Right lobe of liver (tissue), 6 donors: ENCODE results near the gene CCDC43. TPM values are rescaled to one million over a fixed set of nuclear protein-coding genes. Genes with fewer than 3 reads are reported as not detected.
"Not testable (repeated sequence)": the region's sequence is repeated elsewhere in the genome, so short reads cannot be mapped to it uniquely, and the experiment has no call there.

Experiments
- ATAC-seq, 4 donors: fragments of 200-7000 bp; cut with Tn5 transposase; one replicate each; pipeline ENCODE4 v1.9.1; 2020; ENCODE audit warnings: mild to moderate bottlenecking in 4 of 4, moderate library complexity in 4 of 4
- DNase-seq, 3 donors: peaks; one replicate each; pipeline ENCODE4 v3.0.0-alpha.2; 2020
- H3K27ac ChIP-seq, 3 donors: fragments of 200-600 bp; one replicate each; pipeline ENCODE4 v1.8.0; 2022
- H3K27me3 ChIP-seq, 2 donors: fragments of 200-600 bp; one replicate each; pipeline ENCODE4 v1.8.0; 2022
- H3K36me3 ChIP-seq, 4 donors: fragments of 200-600 bp; sonication (generic) in 1 of 4; one replicate each; pipeline versions ENCODE4 v1.5.1 to v1.8.0; 2017 to 2022; ENCODE audit warnings: control low read depth in 1 of 4
- H3K4me1 ChIP-seq, 4 donors: fragments of 200-600 bp; sonication (generic) in 1 of 4; one replicate each; pipeline versions ENCODE4 v1.5.1 to v1.8.0; 2017 to 2022; ENCODE audit warnings: control low read depth in 1 of 4
- H3K4me3 ChIP-seq, 3 donors: fragments of 200-600 bp; one replicate each; pipeline ENCODE4 v1.8.0; 2022
- H3K9me3 ChIP-seq, 4 donors: fragments of 200-600 bp; sonication (generic) in 1 of 4; one replicate each; pipeline versions ENCODE4 v1.5.1 to v1.8.0; 2017 to 2022; ENCODE audit warnings: control low read depth in 1 of 4
- CTCF ChIP-seq, 4 donors: fragments of 200-600 bp in 3 of 4; fragments of 450-650 bp in 1 of 4; IDR thresholded peaks; one replicate each; pipeline versions ENCODE4 v1.5.1 to v1.8.0; 2016 to 2022; ENCODE audit warnings: antibody characterized with exemption in 4 of 4, mild to moderate bottlenecking in 2 of 4
- POLR2A ChIP-seq: fragments of 450-650 bp; IDR thresholded peaks from one replicate; pipeline ENCODE4 v1.6.1; 2017; ENCODE audit warnings: antibody characterized with exemption, mild to moderate bottlenecking
- WGBS: methylation state at CpG from one replicate; pipeline ENCODE4 v1.1.6; 2018; ENCODE audit warnings: low coverage, low lambda C conversion rate; ENCODE audit not compliant: insufficient coverage; ENCODE audit errors: missing lambda C conversion rate; 5-methylcytosine and 5-hydroxymethylcytosine counted together
- intact Hi-C, 2 donors: fragments of 100-400 bp; cut with DNase I; formaldehyde crosslinking; loops; one replicate each; pipeline versions ENCODE4 v1.11.2 to v1.14.1; 2022
- total RNA-seq, 6 experiments: library from RNA; depleted of rRNA in 2 of 6; stranded (reverse); fragments of >200 nt in 2 of 6; fragmentation: NEBNext Ultra II Directional in 3 of 6; extraction: Animal tissue kit (Norgen Biotek cat#: 25700) in 3 of 6; gene quantifications; one replicate each; pipeline versions ENCODE4 v1.1.0 to v1.2.4, GENCODE V29; 2016 to 2023
- donor health status: DM: no; HTN: yes; CAD: no.
- donor health status: DM: no; HTN: no; CAD: no.
- donor health status: DM: no; HTN: no; CAD: no.
- donor health status: DM: no; HTN: yes; CAD: no.
- donor health status: DM: no; HTN: yes; CAD: no.

The CCDC43 gene
- total RNA-seq, 6 experiments from 2014 or later, result 4.5 to 8.4 (median 5.6) TPM

- no peaks in the 10 kb centered on the region for H3K27me3 ChIP-seq
- H3K36me3 ChIP-seq, result no peaks in the 10 kb centered on the region
- H3K27ac ChIP-seq, result no peak overlapping the region
- no peak for DNase-seq
- ATAC-seq, result no peak
- H3K4me1 ChIP-seq, result no peaks in the 10 kb centered on the region
- TF ChIP-seq POLR2A, result no peak
- TF ChIP-seq CTCF (IDR thresholded peaks at IDR 0.05), result peak in 1 of 4 donors; percentile 17
- intact Hi-C loops, result no loop called here
- WGBS, result 60% methylated on average over 3 of the region's 5 CpGs
- H3K4me3 ChIP-seq, result no peak overlapping the region
- no peaks in the 10 kb centered on the region for H3K9me3 ChIP-seq
Observed at GRCh38 chr17:44733753-44734152, 44.2 kb upstream of the CCDC43 start.

- 78% methylated on average over 4 of the region's 6 CpGs for WGBS
- H3K4me3 ChIP-seq, H3K27me3 ChIP-seq, H3K36me3 ChIP-seq, H3K27ac ChIP-seq, DNase-seq, intact Hi-C loops, H3K4me1 ChIP-seq, ATAC-seq, H3K9me3 ChIP-seq: not testable (repeated sequence)
Observed at GRCh38 chr17:44726121-44726520, 36.5 kb upstream of the CCDC43 start.

- no peak overlapping the region for H3K4me3 ChIP-seq
- H3K9me3 ChIP-seq, result no peaks in the 10 kb centered on the region
- no peaks in the 10 kb centered on the region for H3K36me3 ChIP-seq
- TF ChIP-seq CTCF (IDR thresholded peaks at IDR 0.05) (no peak), POLR2A (no peak)
- DNase-seq, result no peak
- no peak for ATAC-seq
- no peak overlapping the region for H3K27ac ChIP-seq
- WGBS, result 0% methylated on average over 2 of the region's 5 CpGs
- intact Hi-C loops, result no loop called here
- H3K4me1 ChIP-seq, result no peaks in the 10 kb centered on the region
- H3K27me3 ChIP-seq, result no peaks in the 10 kb centered on the region
Observed at GRCh38 chr17:44722254-44722653, 32.7 kb upstream of the CCDC43 start.

GRCh38 chr17:44719444-44719843 lies 29.9 kb upstream of the CCDC43 start:
- Histone ChIP-seq H3K27ac (no peak overlapping the region), H3K27me3 (no peaks in the 10 kb centered on the region), H3K4me3 (no peak overlapping the region), H3K9me3 (no peaks in the 10 kb centered on the region), H3K4me1 (no peaks in the 10 kb centered on the region), H3K36me3 (no peaks in the 10 kb centered on the region)
- intact Hi-C loops, result no loop called here
- no peak for ATAC-seq
- no peak for TF ChIP-seq CTCF (IDR thresholded peaks at IDR 0.05)
- DNase-seq, result no peak
- 83% methylated on average over 1 of the region's 1 CpG for WGBS

GRCh38 chr17:44708401-44709263 lies 19.1 kb upstream of the CCDC43 start, which contains the start of gene DBF4B:
DBF4B (plus strand) TSS chr17:44708665; CDS start chr17:44708821, 156 bp downstream.
- Histone ChIP-seq H3K27ac (peak within 1 kb of the TSS in 2 of 3 donors; percentile 2 to 14), H3K4me3 (peak within 1 kb of the TSS; percentile 50 to 86 (median 79)), H3K27me3 (no peaks in the 10 kb centered on the region), H3K36me3 (no peaks in the 10 kb centered on the region), H3K9me3 (no peaks in the 10 kb centered on the region), H3K4me1 (peaks cover 0 to 10% (median 3%) of the 10 kb centered on the region in 4 donors)
- peak; percentile 89 to 98 (median 98) for ATAC-seq
- DNase-seq, result peak; percentile 70 to 86 (median 78)
- under 1% methylated on average over 52 of the region's 52 CpGs for WGBS
- intact Hi-C loops, result no loop called here
- TF ChIP-seq CTCF (IDR thresholded peaks at IDR 0.05) (peak in 1 of 4 donors; percentile 21), POLR2A (no peak)
